Endodermal cell (in vitro differentiated cells): ENCODE measurements around the gene GNG13. TPM values are rescaled to one million over a fixed set of nuclear protein-coding genes. Genes with fewer than 3 reads are reported as not detected.

Experiments used
- DNase-seq: peaks from one replicate; pipeline ENCODE4 v3.0.0-alpha.2; 2017
- H3K27ac ChIP-seq: 2 replicates; pipeline ENCODE4 v1.5.1; 2013; ENCODE audit warnings: mild to moderate bottlenecking, low read depth, low read length, moderate library complexity
- H3K27me3 ChIP-seq: 2 replicates; pipeline ENCODE4 v1.6.1; 2013; ENCODE audit warnings: mild to moderate bottlenecking, low read length, moderate library complexity; ENCODE audit not compliant: insufficient read depth, control insufficient read depth, poor library complexity, severe bottlenecking
- H3K36me3 ChIP-seq: 2 replicates; pipeline ENCODE4 v1.7.0; 2013; ENCODE audit warnings: mild to moderate bottlenecking, low read length, moderate library complexity; ENCODE audit not compliant: control insufficient read depth, insufficient read depth
- H3K4me1 ChIP-seq: one replicate; pipeline ENCODE4 v1.7.0; 2013; ENCODE audit warnings: low read length; ENCODE audit not compliant: control insufficient read depth, insufficient read depth
- H3K4me3 ChIP-seq: 2 replicates; pipeline ENCODE4 v1.5.1; 2013; ENCODE audit warnings: mild to moderate bottlenecking, low read length, moderate library complexity
- H3K9ac ChIP-seq: 2 replicates; pipeline ENCODE4 v1.6.1; 2013; ENCODE audit warnings: mild to moderate bottlenecking, low read length, moderate library complexity; ENCODE audit not compliant: poor library complexity, severe bottlenecking; ENCODE audit errors: extremely low read depth
- H3K9me3 ChIP-seq: 2 replicates; pipeline ENCODE4 v1.6.1; 2013; ENCODE audit warnings: mild to moderate bottlenecking, low read length, moderate library complexity; ENCODE audit not compliant: control insufficient read depth
- H3K27ac Mint-ChIP-seq: 2 replicates; pipeline ENCODE4 v1.8.0; 2020; ENCODE audit warnings: mixed read lengths
- H3K27me3 Mint-ChIP-seq: 2 replicates; pipeline ENCODE4 v1.8.0; 2021; ENCODE audit warnings: mild to moderate bottlenecking, mixed read lengths; ENCODE audit not compliant: insufficient read depth
- H3K36me3 Mint-ChIP-seq: 2 replicates; pipeline ENCODE4 v1.8.0; 2020; ENCODE audit warnings: low read depth, mixed read lengths
- H3K4me1 Mint-ChIP-seq: 2 replicates; pipeline ENCODE4 v1.8.0; 2020; ENCODE audit warnings: mixed read lengths
- H3K4me3 Mint-ChIP-seq: 2 replicates; pipeline ENCODE4 v1.8.0; 2020; ENCODE audit warnings: mild to moderate bottlenecking, moderate library complexity, mixed read lengths
- H3K9me3 Mint-ChIP-seq: 2 replicates; pipeline ENCODE4 v1.8.0; 2020; ENCODE audit warnings: mild to moderate bottlenecking, mixed read lengths
- WGBS, 2 experiments: methylation state at CpG; one replicate each; pipeline versions ENCODE4 v1.1.5 to v1.1.7; 2013; ENCODE audit warnings: missing lambda C conversion rate in 2 of 2, mixed read lengths in 1 of 2; ENCODE audit not compliant: insufficient coverage in 1 of 2, insufficient read length in 1 of 2; 5-methylcytosine and 5-hydroxymethylcytosine counted together
- total RNA-seq, 2 donors: library from RNA; stranded (reverse); fragmentation: NEBNext Ultra II Directional in 1 of 2; extraction: Animal tissue kit (Norgen Biotek cat#: 25700) in 1 of 2; gene quantifications; 2 replicates in 1 of 2; 3 replicates in 1 of 2; pipeline ENCODE4 v1.2.1, GENCODE V29; 2021
- TF ChIP-seq, protein P1 (sequence below): fragments of 200-600 bp; sonication (generic); conservative IDR thresholded peaks from 2 replicates; pipeline ENCODE4 v1.5.0; 2021; ENCODE audit warnings: antibody characterized with exemption, mild to moderate bottlenecking

The GNG13 gene
- total RNA-seq, 2 donors from 2014 or later: not detected

DNA sequence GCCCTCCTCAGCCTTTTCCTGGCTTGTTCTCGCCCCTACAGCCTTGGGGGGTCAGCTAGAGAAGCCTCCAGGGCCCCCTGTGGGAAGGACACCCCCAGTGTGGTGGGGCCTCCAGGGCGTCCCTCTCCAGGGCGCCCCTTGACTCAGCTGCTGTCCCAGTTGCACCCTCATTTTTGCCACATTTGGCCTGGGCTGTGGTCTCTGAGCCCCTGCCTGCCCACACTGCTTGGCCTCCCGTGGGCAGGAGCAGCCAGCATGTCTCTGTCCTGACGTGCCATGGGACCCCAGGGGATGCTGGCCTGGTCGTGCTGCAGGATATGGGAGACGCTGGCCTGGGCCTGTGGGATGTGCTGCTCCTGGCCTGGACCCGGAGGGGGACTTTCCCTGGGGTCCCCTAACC, 7.1 kb downstream of the GNG13 start:
- H3K4me1 Mint-ChIP-seq: no peaks in the 10 kb centered on the region
- Histone ChIP-seq H3K4me3 (no peak overlapping the region), H3K9ac (no peak overlapping the region), H3K4me1 (no peaks in the 10 kb centered on the region), H3K36me3 (peaks cover 33% of the 10 kb centered on the region), H3K9me3 (no peaks in the 10 kb centered on the region), H3K27me3 (no peaks in the 10 kb centered on the region), H3K27ac (no peak overlapping the region)
- TF ChIP-seq, protein P1, sequence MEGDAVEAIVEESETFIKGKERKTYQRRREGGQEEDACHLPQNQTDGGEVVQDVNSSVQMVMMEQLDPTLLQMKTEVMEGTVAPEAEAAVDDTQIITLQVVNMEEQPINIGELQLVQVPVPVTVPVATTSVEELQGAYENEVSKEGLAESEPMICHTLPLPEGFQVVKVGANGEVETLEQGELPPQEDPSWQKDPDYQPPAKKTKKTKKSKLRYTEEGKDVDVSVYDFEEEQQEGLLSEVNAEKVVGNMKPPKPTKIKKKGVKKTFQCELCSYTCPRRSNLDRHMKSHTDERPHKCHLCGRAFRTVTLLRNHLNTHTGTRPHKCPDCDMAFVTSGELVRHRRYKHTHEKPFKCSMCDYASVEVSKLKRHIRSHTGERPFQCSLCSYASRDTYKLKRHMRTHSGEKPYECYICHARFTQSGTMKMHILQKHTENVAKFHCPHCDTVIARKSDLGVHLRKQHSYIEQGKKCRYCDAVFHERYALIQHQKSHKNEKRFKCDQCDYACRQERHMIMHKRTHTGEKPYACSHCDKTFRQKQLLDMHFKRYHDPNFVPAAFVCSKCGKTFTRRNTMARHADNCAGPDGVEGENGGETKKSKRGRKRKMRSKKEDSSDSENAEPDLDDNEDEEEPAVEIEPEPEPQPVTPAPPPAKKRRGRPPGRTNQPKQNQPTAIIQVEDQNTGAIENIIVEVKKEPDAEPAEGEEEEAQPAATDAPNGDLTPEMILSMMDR: no peak
- no peaks in the 10 kb centered on the region for H3K9me3 Mint-ChIP-seq
- peaks cover 33% of the 10 kb centered on the region for H3K36me3 Mint-ChIP-seq
- H3K27me3 Mint-ChIP-seq: peaks cover 3% of the 10 kb centered on the region
- WGBS, 2 experiments: 87 to 100% methylated on average over 4 to 8 of the region's 8 CpGs
- DNase-seq: no peak
- H3K27ac Mint-ChIP-seq: no peak overlapping the region
- no peak overlapping the region for H3K4me3 Mint-ChIP-seq

DNA sequence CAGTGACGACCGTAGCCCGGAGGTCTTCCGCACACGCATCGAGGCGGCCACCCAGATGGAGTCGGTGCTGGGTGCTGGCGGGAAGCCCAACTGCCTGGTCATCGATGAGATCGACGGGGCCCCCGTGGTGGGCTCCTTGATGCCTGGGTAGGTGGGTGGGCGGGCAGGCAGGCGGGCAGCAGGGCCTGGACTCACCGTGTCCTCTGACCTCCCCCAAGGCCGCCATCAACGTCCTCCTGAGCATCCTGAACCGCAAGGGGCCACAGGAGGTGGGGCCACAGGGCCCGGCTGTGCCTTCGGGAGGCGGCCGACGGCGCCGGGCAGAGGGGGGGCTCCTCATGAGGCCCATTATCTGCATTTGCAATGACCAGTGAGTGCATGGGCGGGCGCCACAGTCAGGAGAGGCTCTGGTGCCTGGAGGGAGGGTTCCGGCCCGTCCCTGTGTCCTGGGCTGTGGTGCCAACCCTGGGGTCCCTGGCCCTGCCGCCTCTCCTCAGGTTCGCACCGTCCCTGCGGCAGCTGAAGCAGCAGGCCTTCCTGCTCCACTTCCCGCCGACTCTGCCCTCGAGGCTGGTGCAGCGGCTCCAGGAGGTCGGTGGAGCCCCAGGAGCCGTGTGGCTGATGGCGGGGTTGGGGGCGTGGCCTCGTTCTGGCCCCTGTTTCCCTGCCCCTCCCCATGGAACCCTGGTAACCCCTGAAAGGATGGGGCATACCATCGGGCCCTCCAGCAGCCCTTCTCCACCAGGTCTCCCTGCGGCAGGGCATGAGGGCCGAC, 8.1 kb downstream of the GNG13 start:
- no peak overlapping the region for H3K27ac ChIP-seq
- DNase-seq: no peak
- no peaks in the 10 kb centered on the region for H3K4me1 Mint-ChIP-seq
- H3K27ac Mint-ChIP-seq: no peak overlapping the region
- H3K4me1 ChIP-seq: peaks cover under 1% of the 10 kb centered on the region
- 95 to 97% methylated on average over 28 to 46 of the region's 46 CpGs for WGBS, 2 experiments
- TF ChIP-seq, protein P1: no peak
- H3K9ac ChIP-seq: no peak overlapping the region
- H3K4me3 ChIP-seq: no peak overlapping the region
- H3K36me3 Mint-ChIP-seq: peaks cover 24% of the 10 kb centered on the region
- H3K9me3 Mint-ChIP-seq: no peaks in the 10 kb centered on the region
- H3K9me3 ChIP-seq: no peaks in the 10 kb centered on the region
- H3K27me3 Mint-ChIP-seq: no peaks in the 10 kb centered on the region
- no peak overlapping the region for H3K4me3 Mint-ChIP-seq
- H3K36me3 ChIP-seq: peaks cover 29% of the 10 kb centered on the region
- no peaks in the 10 kb centered on the region for H3K27me3 ChIP-seq

DNA sequence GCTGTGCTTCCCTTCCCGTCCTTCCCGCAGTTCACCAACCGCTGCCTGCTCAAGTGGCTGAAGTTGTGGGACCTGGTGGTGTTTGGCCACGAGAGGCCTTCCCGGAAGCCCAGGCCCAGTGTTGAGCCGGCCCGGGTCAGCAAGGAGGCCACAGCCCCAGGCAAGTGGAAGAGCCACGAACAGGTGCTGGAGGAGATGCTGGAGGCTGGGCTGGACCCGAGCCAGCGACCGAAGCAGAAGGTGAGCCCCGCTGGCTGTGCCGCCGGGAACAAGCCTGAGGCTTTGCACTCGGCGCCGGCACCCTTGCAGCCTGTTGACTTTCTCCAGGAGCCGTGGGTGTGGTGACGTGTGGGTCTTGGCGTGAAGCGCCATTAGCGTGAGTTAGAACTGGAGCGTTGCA, 9.4 kb downstream of the GNG13 start:
- no peaks in the 10 kb centered on the region for H3K27me3 ChIP-seq
- Mint-ChIP-seq H3K9me3 (no peaks in the 10 kb centered on the region), H3K4me1 (no peaks in the 10 kb centered on the region), H3K27ac (no peak overlapping the region), H3K4me3 (no peak overlapping the region), H3K27me3 (no peaks in the 10 kb centered on the region), H3K36me3 (peaks cover 15% of the 10 kb centered on the region)
- 95 to 98% methylated on average over 13 to 23 of the region's 23 CpGs for WGBS, 2 experiments
- H3K4me1 ChIP-seq: peaks cover 4% of the 10 kb centered on the region
- no peak overlapping the region for H3K4me3 ChIP-seq
- DNase-seq: no peak
- H3K9ac ChIP-seq: no peak overlapping the region
- TF ChIP-seq, protein P1: no peak
- peaks cover 25% of the 10 kb centered on the region for H3K36me3 ChIP-seq
- no peak overlapping the region for H3K27ac ChIP-seq
- H3K9me3 ChIP-seq: no peaks in the 10 kb centered on the region
